CD4-positive, alpha-beta T cell (primary cell): Measurements from ENCODE around the gene FAM47A. TPM values are rescaled to one million over a fixed set of nuclear protein-coding genes. Genes with fewer than 3 reads are reported as not detected.

Source experiments
- ATAC-seq: fragments of 200-7000 bp; cut with Tn5 transposase; one replicate; pipeline ENCODE4 v1.10.0; 2022; ENCODE audit warnings: mild to moderate bottlenecking; ENCODE audit not compliant: poor library complexity
- CTCF ChIA-PET: fragments of 350-600 bp; sonication (Branson Sonifier 250); formaldehyde crosslinking; loops from one replicate; lab custom pipeline; 2021; ENCODE audit warnings: antibody characterized with exemption, inconsistent platforms; lab: Charles Lee
- POLR2A ChIA-PET: fragments of 350-600 bp; sonication (Branson Sonifier 250); formaldehyde crosslinking; loops from one replicate; lab custom pipeline; 2021; ENCODE audit warnings: antibody characterized with exemption, inconsistent platforms; lab: Charles Lee
- DNase-seq, 14 experiments: peaks; one replicate each; pipeline ENCODE4 v3.0.0-alpha.2; 2013 to 2020; ENCODE audit warnings: mixed read lengths in 2 of 14
- H3K27ac ChIP-seq, 2 donors: one replicate each; pipeline versions ENCODE4 v1.5.1 to v1.7.0; 2013; ENCODE audit warnings: low read length in 2 of 2, low read depth in 1 of 2, mild to moderate bottlenecking in 1 of 2
- H3K27me3 ChIP-seq, 2 experiments: 1 replicate in 1 of 2; 2 replicates in 1 of 2; pipeline versions ENCODE4 v1.6.1 to v1.7.0; 2013; ENCODE audit warnings: low read length in 2 of 2, control low read depth in 1 of 2, mild to moderate bottlenecking in 1 of 2, moderate library complexity in 1 of 2; ENCODE audit not compliant: insufficient read depth in 2 of 2, control insufficient read depth in 1 of 2
- H3K36me3 ChIP-seq: one replicate; pipeline ENCODE4 v1.6.1; 2013; ENCODE audit warnings: low read length, control low read depth; ENCODE audit not compliant: insufficient read depth
- H3K4me1 ChIP-seq: one replicate; pipeline ENCODE4 v1.6.1; 2013; ENCODE audit warnings: low read length, control low read depth; ENCODE audit not compliant: insufficient read depth
- H3K4me3 ChIP-seq: one replicate; pipeline ENCODE4 v1.5.1; 2013; ENCODE audit warnings: mild to moderate bottlenecking, low read length, moderate library complexity
- H3K9me3 ChIP-seq, 2 experiments: 1 replicate in 1 of 2; 2 replicates in 1 of 2; pipeline versions ENCODE4 v1.6.1 to v1.7.0; 2013; ENCODE audit warnings: low read length in 2 of 2, mild to moderate bottlenecking in 2 of 2, control low read depth in 1 of 2, moderate library complexity in 1 of 2; ENCODE audit not compliant: control insufficient read depth in 1 of 2, insufficient read depth in 1 of 2
- H3K27ac Mint-ChIP-seq: one replicate; pipeline ENCODE4 v1.8.0; 2020; ENCODE audit warnings: mixed read lengths
- H3K27me3 Mint-ChIP-seq: one replicate; pipeline ENCODE4 v1.8.0; 2021; ENCODE audit warnings: mixed read lengths
- H3K36me3 Mint-ChIP-seq: one replicate; pipeline ENCODE4 v1.8.0; 2021; ENCODE audit warnings: low read depth, mixed read lengths
- H3K4me1 Mint-ChIP-seq: one replicate; pipeline ENCODE4 v1.8.0; 2021; ENCODE audit warnings: low read depth, mixed read lengths
- H3K4me3 Mint-ChIP-seq: one replicate; pipeline ENCODE4 v1.8.0; 2020; ENCODE audit warnings: mild to moderate bottlenecking, mixed read lengths
- H3K9me3 Mint-ChIP-seq: one replicate; pipeline ENCODE4 v1.8.0; 2020; ENCODE audit warnings: mixed read lengths
- CTCF ChIP-seq: fragments of 200-600 bp; IDR thresholded peaks from one replicate; pipeline ENCODE4 v1.8.0; 2022; ENCODE audit warnings: antibody characterized with exemption, mild to moderate bottlenecking
- intact Hi-C, 2 experiments: fragments of 100-400 bp; cut with DNase I in 1 of 2; cut with micrococcal nuclease in 1 of 2; formaldehyde crosslinking; loops; one replicate each; pipeline versions ENCODE4 v1.15.1 to v1.9.0; 2023 to 2025; cut with DNase I, micrococcal nuclease
- total RNA-seq, 174 experiments: library from RNA in 2 of 174; stranded (reverse) in 2 of 174; gene quantifications; one replicate each; pipeline ENCODE4 v1.2.3 and lab custom pipeline; 2021 to 2026

FAM47A gene
- total RNA-seq, 2 experiments from 2014 or later = not detected

DNA sequence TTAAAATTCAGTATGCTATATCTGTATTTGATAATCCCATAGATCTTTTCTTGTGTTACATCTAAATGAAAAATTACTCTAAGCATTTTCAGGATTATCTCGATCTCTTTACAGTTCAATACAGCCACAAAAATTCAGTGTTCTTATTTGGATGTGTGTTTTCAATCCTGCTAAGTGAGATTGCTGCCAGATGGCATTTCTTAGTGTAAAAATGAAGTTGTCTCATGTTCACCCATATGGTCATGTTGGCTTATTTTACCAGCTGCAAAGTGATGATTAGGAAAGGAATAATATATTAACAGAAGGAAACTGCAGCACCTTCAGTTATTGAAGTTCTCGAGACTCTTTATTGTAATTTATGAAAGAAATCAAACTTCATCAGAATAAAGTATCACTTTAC lies 12.1 kb upstream of the FAM47A start:
- Mint-ChIP-seq H3K9me3 (peaks cover 5% of the 10 kb centered on the region), H3K36me3 (no peaks in the 10 kb centered on the region), H3K27ac (no peak overlapping the region), H3K27me3 (no peaks in the 10 kb centered on the region), H3K4me3 (no peak overlapping the region), H3K4me1 (no peaks in the 10 kb centered on the region)
- H3K27ac ChIP-seq = no peak overlapping the region
- ATAC-seq = no peak
- DNase-seq = no peak
- intact Hi-C loops = no loop called here
- no peaks in the 10 kb centered on the region for H3K4me1 ChIP-seq
- CTCF ChIA-PET = no interaction called here
- no peaks in the 10 kb centered on the region for H3K36me3 ChIP-seq
- H3K27me3 ChIP-seq = no peaks in the 10 kb centered on the region
- POLR2A ChIA-PET = no interaction called here
- H3K9me3 ChIP-seq = peaks cover 0 to 10% of the 10 kb centered on the region in 2 experiments
- no peak overlapping the region for H3K4me3 ChIP-seq
- TF ChIP-seq CTCF = no peak

DNA sequence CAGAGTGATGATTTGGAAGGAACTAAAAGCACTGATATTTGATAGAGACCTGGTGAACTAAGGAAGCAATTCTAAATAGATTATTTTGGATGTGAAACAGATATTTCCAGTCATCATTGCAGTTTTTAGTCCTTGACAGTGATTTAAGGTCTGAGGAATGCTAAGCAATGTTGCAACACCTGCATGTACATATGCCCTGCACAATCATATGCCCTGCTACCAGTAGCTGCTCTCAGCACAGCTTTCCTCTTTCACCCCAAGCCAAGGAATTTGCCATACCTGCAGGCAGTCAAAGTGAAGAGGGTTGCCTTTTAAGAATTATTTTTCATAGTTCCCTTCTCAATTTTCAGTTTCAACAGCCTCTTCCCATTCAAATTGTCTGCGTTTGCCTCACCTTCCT lies 8.7 kb upstream of the FAM47A start:
- DNase-seq (no peak), ATAC-seq (no peak)
- no peak for TF ChIP-seq CTCF
- Mint-ChIP-seq H3K9me3 (peaks cover 5% of the 10 kb centered on the region), H3K27me3 (no peaks in the 10 kb centered on the region), H3K36me3 (no peaks in the 10 kb centered on the region), H3K4me1 (no peaks in the 10 kb centered on the region), H3K4me3 (no peak overlapping the region), H3K27ac (no peak overlapping the region)
- Histone ChIP-seq H3K36me3 (no peaks in the 10 kb centered on the region), H3K9me3 (no peaks in the 10 kb centered on the region), H3K4me3 (no peak overlapping the region), H3K27me3 (no peaks in the 10 kb centered on the region), H3K27ac (no peak overlapping the region), H3K4me1 (no peaks in the 10 kb centered on the region)
- POLR2A ChIA-PET = no interaction called here
- CTCF ChIA-PET = no interaction called here
- intact Hi-C loops = no loop called here

DNA sequence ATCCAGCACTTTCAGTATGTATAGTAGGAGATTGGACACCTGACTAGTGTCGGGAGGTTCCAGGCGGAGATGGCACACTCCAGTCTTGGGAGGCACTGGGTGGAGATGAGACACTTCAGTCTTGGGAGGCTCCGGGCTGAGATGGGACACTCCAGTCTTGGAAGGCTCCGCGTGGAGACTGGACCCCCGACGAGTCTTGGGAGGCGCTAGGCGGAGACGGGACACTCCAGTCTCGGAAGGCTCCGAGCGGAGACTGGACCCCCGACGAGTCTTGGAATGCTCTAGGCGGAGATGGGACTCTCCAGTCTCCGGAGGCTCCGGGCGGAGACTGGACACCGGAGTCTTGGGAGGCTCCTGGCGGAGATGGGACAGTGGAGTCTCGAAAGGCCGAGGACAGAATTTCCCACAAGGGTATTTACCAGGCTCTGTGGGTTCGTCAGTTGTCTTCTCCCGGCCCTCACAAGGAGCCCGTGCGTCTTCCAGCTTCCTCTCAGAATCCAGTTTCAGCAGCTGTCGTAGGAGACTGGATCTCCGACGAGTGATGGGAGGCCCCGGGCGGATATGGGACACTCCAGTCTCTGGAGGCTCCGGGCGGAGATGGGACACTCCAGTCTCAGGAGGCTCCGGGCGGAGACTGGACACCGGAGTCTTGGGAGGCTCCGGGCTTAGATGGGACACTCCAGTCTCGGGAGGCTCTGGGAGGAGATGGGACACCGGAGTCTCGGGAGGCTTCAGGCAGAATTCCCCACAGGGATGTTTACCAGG lies 952 bp downstream of the FAM47A start:
- H3K27ac Mint-ChIP-seq = no peak overlapping the region
- TF ChIP-seq CTCF = no peak
- H3K27me3 Mint-ChIP-seq = no peaks in the 10 kb centered on the region
- no peaks in the 10 kb centered on the region for H3K4me1 Mint-ChIP-seq
- intact Hi-C loops = no loop called here
- H3K4me1 ChIP-seq = no peaks in the 10 kb centered on the region
- H3K27me3 ChIP-seq = no peaks in the 10 kb centered on the region
- H3K36me3 Mint-ChIP-seq = no peaks in the 10 kb centered on the region
- CTCF ChIA-PET = no interaction called here
- no peak for ATAC-seq
- no peak overlapping the region for H3K4me3 Mint-ChIP-seq
- peaks cover 0 to 22% of the 10 kb centered on the region in 2 experiments for H3K9me3 ChIP-seq
- H3K27ac ChIP-seq = no peak overlapping the region
- POLR2A ChIA-PET = no interaction called here
- DNase-seq = no peak
- no peak overlapping the region for H3K4me3 ChIP-seq
- H3K36me3 ChIP-seq = no peaks in the 10 kb centered on the region
- H3K9me3 Mint-ChIP-seq = no peaks in the 10 kb centered on the region
